OCI-LY3 (cell line): ENCODE results near the gene FIZ1.

Experiments
- H2AFZ ChIP-seq: fragments of 200-600, 300-600 bp; shearing (Covaris generic); 2 replicates; pipeline ENCODE4 v1.6.0; 2014; ENCODE audit warnings: antibody characterized with exemption, low read depth, low read length
- H3K27ac ChIP-seq: fragments of 200-600, 300-600 bp; sonication (generic); 2 replicates; pipeline ENCODE4 v1.5.1; 2014; ENCODE audit warnings: mild to moderate bottlenecking, low read length, moderate library complexity, mixed read lengths
- H3K27me3 ChIP-seq: fragments of 200-600, 300-600 bp; sonication (generic); 2 replicates; pipeline ENCODE4 v1.6.1; 2014; ENCODE audit warnings: low read depth, low read length, mixed read lengths
- H3K36me3 ChIP-seq: fragments of 200-600, 300-600 bp; sonication (generic); replicated peaks from 2 replicates; pipeline ENCODE3; 2014; ENCODE audit warnings: low read depth, low read length, mixed read lengths
- H3K4me1 ChIP-seq: fragments of 300-600, 200-600 bp; sonication (generic); 2 replicates; pipeline ENCODE4 v1.6.1; 2014; ENCODE audit warnings: low read length, mixed read lengths
- H3K4me2 ChIP-seq: fragments of 200-600, 300-600 bp; sonication (generic); 2 replicates; pipeline ENCODE4 v1.6.1; 2014; ENCODE audit warnings: low read length, mixed read lengths
- H3K4me3 ChIP-seq: fragments of 300-600, 200-600 bp; sonication (generic); 2 replicates; pipeline ENCODE4 v1.5.1; 2014; ENCODE audit warnings: antibody characterized with exemption, mild to moderate bottlenecking, low read length, moderate library complexity
- H3K79me2 ChIP-seq: fragments of 300-600, 200-600 bp; shearing (Covaris generic); 2 replicates; pipeline ENCODE4 v1.6.1; 2014; ENCODE audit warnings: mild to moderate bottlenecking, low read length, mixed read lengths
- H3K9ac ChIP-seq: fragments of 300-600, 200-600 bp; shearing (Covaris generic); 2 replicates; pipeline ENCODE4 v1.6.0; 2014; ENCODE audit warnings: mild to moderate bottlenecking, low read length, moderate library complexity
- H3K9me3 ChIP-seq: fragments of 200-600, 300-600 bp; shearing (Covaris generic); 2 replicates; pipeline ENCODE4 v1.6.1; 2014; ENCODE audit warnings: low read length, mixed read lengths; ENCODE audit not compliant: insufficient read depth
- H4K20me1 ChIP-seq: fragments of 200-600, 300-600 bp; sonication (generic); 2 replicates; pipeline ENCODE4 v1.6.1; 2016; ENCODE audit warnings: low read length, mixed read lengths; ENCODE audit not compliant: insufficient read depth
- EZH2phosphoT487 ChIP-seq: fragments of 200-600 bp; shearing (Covaris generic); IDR thresholded peaks from 2 replicates; pipeline ENCODE4 v1.6.1; 2018; ENCODE audit warnings: antibody characterized with exemption, mixed run types, low read depth
- TF ChIP-seq, protein P1 (sequence below): fragments of 200-600, 300-600 bp; sonication (generic); IDR thresholded peaks from 2 replicates; pipeline ENCODE4 v1.5.1; 2014; ENCODE audit warnings: antibody characterized with exemption, low read length, low read depth

FIZ1 gene

GRCh38 chr19:55581823-55582223 is 17.5 kb downstream of the FIZ1 start:
- TF ChIP-seq, protein P1, sequence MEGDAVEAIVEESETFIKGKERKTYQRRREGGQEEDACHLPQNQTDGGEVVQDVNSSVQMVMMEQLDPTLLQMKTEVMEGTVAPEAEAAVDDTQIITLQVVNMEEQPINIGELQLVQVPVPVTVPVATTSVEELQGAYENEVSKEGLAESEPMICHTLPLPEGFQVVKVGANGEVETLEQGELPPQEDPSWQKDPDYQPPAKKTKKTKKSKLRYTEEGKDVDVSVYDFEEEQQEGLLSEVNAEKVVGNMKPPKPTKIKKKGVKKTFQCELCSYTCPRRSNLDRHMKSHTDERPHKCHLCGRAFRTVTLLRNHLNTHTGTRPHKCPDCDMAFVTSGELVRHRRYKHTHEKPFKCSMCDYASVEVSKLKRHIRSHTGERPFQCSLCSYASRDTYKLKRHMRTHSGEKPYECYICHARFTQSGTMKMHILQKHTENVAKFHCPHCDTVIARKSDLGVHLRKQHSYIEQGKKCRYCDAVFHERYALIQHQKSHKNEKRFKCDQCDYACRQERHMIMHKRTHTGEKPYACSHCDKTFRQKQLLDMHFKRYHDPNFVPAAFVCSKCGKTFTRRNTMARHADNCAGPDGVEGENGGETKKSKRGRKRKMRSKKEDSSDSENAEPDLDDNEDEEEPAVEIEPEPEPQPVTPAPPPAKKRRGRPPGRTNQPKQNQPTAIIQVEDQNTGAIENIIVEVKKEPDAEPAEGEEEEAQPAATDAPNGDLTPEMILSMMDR: no peak
- no peak for TF ChIP-seq EZH2phosphoT487
- Histone ChIP-seq H3K27me3 (no peaks in the 10 kb centered on the region), H3K27ac (no peak overlapping the region), H3K4me2 (0 out of 2 replicates have a peak overlapping the region, but pooled peaks have one; percentile 7), H3K4me3 (no peak overlapping the region), H3K79me2 (peaks cover 27% of the 10 kb centered on the region), H2AFZ (peak overlapping the region; percentile 52; the same call in 1 of the 2 replicates), H3K9me3 (no peaks in the 10 kb centered on the region), H3K9ac (no peak overlapping the region), H3K4me1 (peaks cover 14% of the 10 kb centered on the region), H3K36me3 (peaks cover 15% of the 10 kb centered on the region), H4K20me1 (no peaks in the 10 kb centered on the region)

- H3K79me2 ChIP-seq: peaks cover 27% of the 10 kb centered on the region
- H4K20me1 ChIP-seq: no peaks in the 10 kb centered on the region
- peak overlapping the region; percentile 98 for H3K9ac ChIP-seq
- peak overlapping the region; percentile 88 for H3K4me3 ChIP-seq
- H3K4me2 ChIP-seq: peak overlapping the region; percentile 95
- H2AFZ ChIP-seq: peak overlapping the region; percentile 75
- peaks cover 14% of the 10 kb centered on the region for H3K4me1 ChIP-seq
- no peaks in the 10 kb centered on the region for H3K27me3 ChIP-seq
- TF ChIP-seq EZH2phosphoT487: no peak
- TF ChIP-seq, protein P1: no peak
- H3K27ac ChIP-seq: peak overlapping the region; percentile 69
- H3K9me3 ChIP-seq: no peaks in the 10 kb centered on the region
- H3K36me3 ChIP-seq: peaks cover 18% of the 10 kb centered on the region
Observed at GRCh38 chr19:55581145-55581822, 18.0 kb downstream of the FIZ1 start.

GRCh38 chr19:55580628-55581144 is 18.6 kb downstream of the FIZ1 start, which contains the start of gene ZNF579:
Gene ZNF579, minus strand, starts transcription at chr19:55580848. Its CDS starts 1,209 bp downstream, at chr19:55579639.
- TF ChIP-seq, protein P1: no peak
- TF ChIP-seq EZH2phosphoT487: no peak
- H3K27ac ChIP-seq: peak within 1 kb of the TSS; percentile 69
- H3K4me1 ChIP-seq: peaks cover 14% of the 10 kb centered on the region
- H3K9me3 ChIP-seq: no peaks in the 10 kb centered on the region
- peak within 1 kb of the TSS; percentile 88 for H3K4me3 ChIP-seq
- H3K9ac ChIP-seq: peak within 1 kb of the TSS; percentile 98
- H4K20me1 ChIP-seq: no peaks in the 10 kb centered on the region
- peaks cover 27% of the 10 kb centered on the region for H3K79me2 ChIP-seq
- peaks cover 22% of the 10 kb centered on the region for H3K36me3 ChIP-seq
- H3K4me2 ChIP-seq: peak within 1 kb of the TSS; percentile 95
- H2AFZ ChIP-seq: peak within 1 kb of the TSS; percentile 75
- no peaks in the 10 kb centered on the region for H3K27me3 ChIP-seq
